ENCODE data around the gene TNFSF9.
"Not testable (repeated sequence)": the region's sequence is repeated elsewhere in the genome, so short reads cannot be mapped to it uniquely, and the experiment has no call there.

Gene TNFSF9

DNA sequence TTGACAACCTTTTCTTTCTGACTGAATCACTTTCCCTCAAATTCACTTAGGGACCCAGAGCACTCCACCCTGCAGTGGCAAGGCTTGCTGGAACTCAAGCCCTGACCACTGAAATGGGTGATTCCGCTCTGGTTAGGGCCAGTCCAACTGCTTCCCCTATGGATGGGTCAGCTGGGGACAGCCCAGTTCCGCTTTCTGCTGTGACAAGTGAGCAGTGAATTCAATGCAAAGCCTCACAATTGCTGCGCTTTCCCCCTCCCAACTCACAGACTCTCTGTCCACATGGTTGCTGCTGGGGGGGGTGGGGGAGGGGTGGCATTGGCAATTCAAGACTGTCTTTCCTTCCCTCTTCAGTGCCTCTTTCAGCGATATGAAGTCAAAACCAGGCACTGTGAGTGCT, 41.4 kb downstream of the TNFSF9 start:
- DNase-seq (ENCODE audit: low spot score), result peak; percentile 72

DNA sequence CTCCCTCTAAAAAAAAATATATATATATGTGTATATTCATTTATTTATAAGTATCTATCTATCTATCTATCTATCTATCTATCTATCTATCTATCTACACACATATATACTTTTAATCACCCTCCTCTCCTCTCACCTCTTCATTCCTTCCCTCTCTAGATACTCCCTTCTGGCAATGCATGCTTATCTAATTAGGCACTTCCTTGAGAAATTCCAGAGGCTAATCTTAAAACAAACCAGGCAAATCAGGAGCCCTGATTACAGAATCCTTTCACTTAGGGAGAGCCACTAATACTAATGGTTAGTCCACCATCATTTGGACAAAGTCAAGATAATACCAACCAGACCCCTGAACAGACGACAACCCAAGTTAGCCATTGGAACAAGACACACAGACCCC, 42.5 kb downstream of the TNFSF9 start:
- DNase-seq (ENCODE audit: low spot score), result no peak

DNA sequence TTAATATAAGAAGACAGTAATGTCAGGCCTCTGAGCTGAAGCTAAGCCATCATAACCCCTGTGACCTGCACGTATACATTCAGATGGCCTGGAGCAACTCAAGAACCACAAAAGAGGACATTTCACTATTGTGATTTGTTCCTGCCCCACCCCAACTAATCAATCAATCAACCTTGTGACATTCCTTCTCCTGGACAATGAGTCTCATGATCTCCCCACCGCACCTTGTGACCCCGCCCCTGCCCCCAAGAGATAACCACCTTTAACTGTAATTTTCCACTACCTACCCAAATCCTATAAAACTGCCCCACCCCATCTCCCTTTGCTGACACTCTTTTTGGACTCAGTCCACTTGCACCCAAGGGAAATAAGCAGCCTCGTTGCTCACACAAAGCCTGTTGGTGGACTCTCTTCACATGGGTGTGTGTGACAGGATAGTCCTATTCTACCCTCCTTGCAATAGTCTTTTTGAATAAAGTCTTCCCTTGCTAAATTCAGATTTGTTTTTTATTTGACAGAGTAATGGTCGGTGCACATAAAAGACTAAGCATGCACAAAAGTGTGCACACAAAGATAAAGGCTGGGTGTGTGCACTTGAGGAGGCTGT, 46.1 kb downstream of the TNFSF9 start:
- DNase-seq (ENCODE audit: low spot score), result no peak

DNA sequence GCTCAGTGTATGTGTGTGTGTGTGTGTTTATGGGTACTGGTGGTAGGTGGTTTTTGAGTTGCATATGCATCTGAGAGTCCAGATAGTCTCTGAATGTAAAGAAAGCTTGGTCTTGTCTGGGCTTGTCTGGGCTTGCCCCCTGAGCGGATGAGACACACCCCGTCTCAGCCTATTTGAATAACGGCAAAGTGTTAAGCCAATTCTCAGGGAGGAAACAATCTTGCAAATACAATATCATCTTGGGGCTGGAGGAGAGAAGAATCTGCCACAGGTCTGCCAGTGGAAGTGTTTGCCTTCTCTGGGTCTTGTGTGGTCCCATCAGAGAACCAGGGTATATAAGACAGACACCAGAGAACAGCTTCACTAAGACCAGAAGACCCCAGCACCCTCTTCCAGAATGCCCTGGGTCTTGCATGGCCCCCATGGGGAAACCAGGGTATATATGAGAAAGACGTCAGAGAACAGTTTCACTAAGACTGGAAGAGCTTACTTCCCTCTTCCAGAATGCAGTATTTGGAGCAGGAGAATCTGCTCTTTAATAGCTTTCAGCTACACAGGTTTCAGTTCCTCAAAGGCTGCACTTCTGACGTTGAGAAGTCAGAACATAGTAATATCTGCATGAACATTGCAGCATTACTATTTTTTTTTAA, 46.8 kb downstream of the TNFSF9 start:
- peak; percentile 73 for DNase-seq (ENCODE audit: low spot score)

DNA sequence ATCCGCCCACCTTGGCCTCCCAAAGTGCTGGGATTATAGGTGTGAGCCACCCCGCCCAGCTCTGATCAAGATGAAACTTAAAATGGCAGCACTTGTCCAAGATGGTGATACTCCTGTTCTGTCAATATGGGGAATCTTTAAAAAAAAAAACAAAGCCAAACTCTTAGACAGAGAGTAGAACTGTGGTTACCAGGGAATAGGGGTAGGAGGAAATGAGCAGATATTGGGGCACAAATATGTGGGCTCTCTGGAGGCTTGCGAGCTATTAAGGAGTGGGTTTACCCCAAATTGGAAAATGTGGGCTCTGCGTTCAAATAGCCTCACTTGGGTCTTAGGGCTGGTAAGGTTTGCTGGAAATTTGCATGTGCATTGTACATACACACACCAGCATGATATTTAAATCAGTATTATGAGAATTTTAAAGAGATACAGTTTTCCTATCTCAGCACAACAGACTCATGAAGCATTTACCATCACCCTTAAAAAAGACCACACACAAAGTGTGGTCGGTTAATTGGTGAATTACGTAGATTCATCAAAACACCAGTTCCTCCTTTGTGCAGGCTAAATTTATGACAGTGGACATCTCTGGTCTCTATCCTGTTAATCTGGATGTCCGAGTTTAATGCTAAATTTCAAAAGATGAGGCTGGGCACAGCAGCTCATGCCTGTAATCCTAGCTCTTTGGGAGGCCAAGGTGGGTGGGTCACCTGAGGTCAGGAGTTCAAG, 48.8 kb downstream of the TNFSF9 start:
- DNase-seq (ENCODE audit: low spot score), result no peak

DNA sequence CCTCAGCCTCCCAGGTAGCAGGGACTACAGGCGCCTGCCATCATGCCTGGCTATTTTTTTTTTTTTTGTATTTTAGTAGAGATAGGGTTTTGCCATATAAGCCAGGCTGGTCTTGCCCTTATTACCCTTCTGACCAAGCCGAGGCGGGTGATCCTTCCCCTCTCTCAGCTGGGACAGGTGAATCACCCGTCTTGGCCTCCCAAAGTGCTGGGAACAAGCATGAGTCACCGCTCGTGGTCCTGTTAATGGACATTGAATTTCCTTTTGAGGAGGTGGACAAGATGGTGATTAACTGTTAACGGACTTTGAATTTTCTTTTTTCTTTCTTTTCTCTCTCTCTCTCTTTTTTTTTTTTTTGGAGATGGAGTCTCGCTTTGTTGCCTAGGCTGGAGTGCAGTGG, 49.5 kb downstream of the TNFSF9 start:
- DNase-seq (ENCODE audit: low spot score), result no peak

DNA sequence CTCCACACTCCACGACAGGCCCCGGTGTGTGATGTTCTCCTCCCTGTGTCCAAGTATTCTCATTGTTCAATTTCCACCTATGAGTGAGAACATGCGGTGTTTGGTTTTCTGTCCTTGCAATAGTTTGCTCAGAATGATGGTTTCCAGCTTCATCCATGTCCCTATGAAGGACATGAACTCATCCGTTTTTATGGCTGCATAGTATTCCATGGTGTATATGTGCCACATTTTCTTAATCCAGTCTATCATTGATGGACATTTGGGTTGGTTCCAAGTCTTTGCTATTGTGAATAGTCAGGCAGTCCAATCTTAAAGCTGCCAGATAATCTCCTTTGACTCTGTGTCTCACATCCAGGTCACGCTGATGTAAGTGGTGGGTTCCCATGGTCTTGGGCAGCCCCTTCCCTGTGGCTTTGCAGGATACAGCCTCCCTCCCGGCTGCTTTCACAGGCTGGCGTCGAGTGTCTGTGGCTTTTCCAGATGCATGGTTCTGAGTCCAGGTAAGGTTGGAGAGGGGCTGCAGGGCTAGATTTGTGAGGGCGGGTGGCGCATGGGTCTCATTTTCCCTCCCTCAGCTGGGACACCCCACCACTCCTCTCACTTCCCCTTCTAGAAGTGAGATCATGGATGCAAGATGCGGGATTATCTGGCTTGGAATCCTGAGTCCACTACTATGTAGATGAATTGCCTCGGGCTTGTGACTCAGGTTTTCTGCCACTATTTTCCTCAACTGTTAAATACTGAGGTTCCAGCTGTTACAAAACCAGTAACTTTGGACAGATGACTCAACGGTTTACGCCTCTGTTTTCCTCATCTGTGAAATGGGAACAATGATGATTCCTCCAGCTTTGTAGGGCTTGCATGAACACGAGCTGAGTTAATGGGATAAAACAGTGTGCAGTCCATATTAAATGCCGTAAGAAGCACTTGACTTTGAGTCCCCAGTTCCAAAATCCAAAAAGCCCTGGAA, 52.0 kb downstream of the TNFSF9 start:
- DNase-seq (ENCODE audit: low spot score), result not testable (repeated sequence)

Data from pons (tissue), 1 donor.